Measurements from ENCODE around the gene NLRC5.

DNA sequence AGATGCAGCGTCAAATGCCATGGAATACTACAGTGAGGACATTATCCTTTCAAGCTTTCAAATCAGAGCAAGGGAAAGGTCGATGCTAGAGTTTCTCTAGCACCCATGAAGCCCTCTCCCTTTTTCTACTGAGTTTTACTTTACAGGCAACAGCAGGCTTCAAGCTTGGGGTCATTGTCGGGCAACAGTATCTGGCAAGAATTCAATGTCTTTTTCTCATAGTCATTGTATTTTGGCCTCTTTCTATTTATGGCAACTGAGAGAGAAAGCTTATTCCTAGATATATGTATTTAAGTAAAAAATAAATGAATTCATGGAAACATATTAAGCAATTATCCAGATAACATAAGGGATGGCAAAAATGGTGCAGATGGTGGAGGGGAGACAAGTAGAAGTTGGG is 28.0 kb upstream of the NLRC5 start:
- no peak for TF ChIP-seq SUZ12 (IDR thresholded peaks at IDR 0.05)
- no peak for TF ChIP-seq FOXK2 (IDR thresholded peaks at IDR 0.05)
- no peak for TF ChIP-seq LEF1 (IDR thresholded peaks at IDR 0.05; ENCODE audit: borderline replicate concordance)
- no peak for TF ChIP-seq TARDBP (IDR thresholded peaks at IDR 0.05)
- TF ChIP-seq SP1 (IDR thresholded peaks at IDR 0.05), result no peak
- TF ChIP-seq L3MBTL2 (conservative IDR thresholded peaks at IDR 0.05), result no peak
- no peak for TF ChIP-seq ELF4 (IDR thresholded peaks at IDR 0.05)
- TF ChIP-seq BHLHE40 (IDR thresholded peaks at IDR 0.05; ENCODE audit: borderline replicate concordance), result no peak
- TF ChIP-seq NFRKB (IDR thresholded peaks at IDR 0.05), result no peak
- no peak for TF ChIP-seq HDGF (IDR thresholded peaks at IDR 0.05; ENCODE audit: borderline replicate concordance)
- no peak for TF ChIP-seq ZNF384 (IDR thresholded peaks at IDR 0.05)
- no peak for TF ChIP-seq FOXM1 (IDR thresholded peaks at IDR 0.05; ENCODE audit: borderline replicate concordance)
